NCI-H1930 (cell line): ENCODE data around the gene PLCB3.
"Not testable (repeated sequence)": the region's sequence is repeated elsewhere in the genome, so short reads cannot be mapped to it uniquely, and the experiment has no call there.

Source experiments
- DNase-seq, 2 experiments: peaks; one replicate each; lab custom pipeline; 2025; lab: John Stamatoyannopoulos, UW

Gene PLCB3

DNA sequence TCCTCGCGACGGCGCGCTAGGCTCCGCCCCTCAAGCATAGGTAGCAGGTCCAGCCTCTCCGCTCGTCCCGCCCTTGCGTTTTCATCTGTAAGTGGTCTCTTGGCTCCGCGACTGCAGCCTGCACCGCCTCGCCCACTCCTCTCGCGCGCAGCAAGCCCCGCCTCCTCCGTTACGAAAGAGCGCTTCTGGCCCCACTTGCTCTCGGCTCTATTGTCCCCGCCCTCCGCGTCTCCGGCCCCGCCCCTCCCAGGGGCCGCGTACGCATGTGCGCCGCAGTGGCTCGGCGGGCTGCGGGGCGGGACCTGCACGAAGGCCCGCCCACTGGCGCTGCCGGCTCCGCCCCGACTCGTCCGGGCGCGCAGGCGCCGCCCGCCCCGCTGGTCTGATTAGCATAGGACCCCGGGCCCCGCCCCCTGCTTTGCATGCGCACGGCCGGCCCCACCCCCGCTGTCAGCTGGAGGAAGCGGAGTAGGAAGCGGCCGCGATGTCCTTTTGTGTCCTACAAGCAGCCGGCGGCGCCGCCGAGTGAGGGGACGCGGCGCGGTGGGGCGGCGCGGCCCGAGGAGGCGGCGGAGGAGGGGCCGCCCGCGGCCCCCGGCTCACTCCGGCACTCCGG is 53.9 kb downstream of the PLCB3 start, which contains the start of gene ESRRA:
ESRRA (plus strand) TSS at position 450 of the 616 bp plus-strand sequence. CDS start 1,656 bp downstream, outside the sequence.
- DNase-seq: peak; percentile 98 to 99

DNA sequence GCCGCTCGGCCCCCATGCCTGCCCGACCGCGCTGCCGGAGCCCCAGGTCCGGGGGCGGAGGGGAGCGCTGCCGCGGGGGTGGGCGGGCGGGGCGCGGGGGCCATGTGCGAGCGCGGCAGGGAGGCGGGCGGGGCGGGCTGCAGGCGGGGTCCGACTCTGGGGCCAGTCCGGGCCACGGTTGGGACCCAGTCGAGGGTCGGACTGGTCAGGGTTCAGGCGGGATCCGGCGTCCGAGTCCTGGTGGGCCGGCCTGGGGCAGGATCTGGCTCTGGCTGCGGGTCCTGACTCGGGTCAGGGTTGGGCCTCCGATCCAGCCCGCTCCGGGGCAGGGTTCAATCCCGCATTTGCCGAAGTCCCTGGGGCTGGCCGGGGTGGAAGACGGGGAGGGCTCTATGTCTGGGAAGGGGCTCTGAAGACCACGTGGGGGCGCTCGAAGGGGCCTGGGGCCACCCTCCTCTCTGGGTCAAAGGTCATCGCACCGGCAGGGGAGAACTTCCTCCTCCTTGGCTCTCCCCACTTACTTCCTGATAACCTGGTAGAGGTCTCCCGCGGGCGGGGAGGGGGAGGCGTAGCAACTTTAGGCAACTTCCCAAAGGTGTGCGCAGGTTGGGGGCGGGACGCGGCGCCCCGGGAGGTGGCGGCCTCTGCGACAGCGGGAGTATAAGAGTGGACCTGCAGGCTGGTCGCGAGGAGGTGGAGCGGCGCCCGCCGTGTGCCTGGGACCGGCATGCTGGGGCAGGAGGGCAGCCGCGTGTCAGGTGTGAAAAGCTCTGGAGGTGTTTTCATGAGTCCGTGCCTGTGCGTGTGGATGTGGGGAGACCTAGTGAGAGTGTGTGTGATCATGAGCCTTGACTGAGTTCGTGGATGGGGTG is 54.6 kb downstream of the PLCB3 start:
- DNase-seq: peak; percentile 49 to 74

DNA sequence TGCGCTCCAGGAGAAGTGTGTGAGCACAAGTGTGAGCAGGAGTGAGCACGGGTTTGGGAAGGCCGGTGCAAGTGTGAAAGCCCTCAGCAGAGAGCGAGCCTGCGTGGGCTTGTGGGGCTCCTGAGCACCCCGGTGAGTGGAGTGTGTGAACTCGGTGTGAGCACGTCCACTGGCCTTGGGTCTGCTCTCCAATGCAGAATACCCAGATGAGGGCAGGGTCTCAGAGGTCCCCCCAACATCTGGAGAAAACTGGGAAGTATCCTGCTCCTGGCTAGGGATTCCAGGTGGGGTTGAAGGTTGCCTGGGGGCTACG is 55.2 kb downstream of the PLCB3 start:
- DNase-seq: no peak

DNA sequence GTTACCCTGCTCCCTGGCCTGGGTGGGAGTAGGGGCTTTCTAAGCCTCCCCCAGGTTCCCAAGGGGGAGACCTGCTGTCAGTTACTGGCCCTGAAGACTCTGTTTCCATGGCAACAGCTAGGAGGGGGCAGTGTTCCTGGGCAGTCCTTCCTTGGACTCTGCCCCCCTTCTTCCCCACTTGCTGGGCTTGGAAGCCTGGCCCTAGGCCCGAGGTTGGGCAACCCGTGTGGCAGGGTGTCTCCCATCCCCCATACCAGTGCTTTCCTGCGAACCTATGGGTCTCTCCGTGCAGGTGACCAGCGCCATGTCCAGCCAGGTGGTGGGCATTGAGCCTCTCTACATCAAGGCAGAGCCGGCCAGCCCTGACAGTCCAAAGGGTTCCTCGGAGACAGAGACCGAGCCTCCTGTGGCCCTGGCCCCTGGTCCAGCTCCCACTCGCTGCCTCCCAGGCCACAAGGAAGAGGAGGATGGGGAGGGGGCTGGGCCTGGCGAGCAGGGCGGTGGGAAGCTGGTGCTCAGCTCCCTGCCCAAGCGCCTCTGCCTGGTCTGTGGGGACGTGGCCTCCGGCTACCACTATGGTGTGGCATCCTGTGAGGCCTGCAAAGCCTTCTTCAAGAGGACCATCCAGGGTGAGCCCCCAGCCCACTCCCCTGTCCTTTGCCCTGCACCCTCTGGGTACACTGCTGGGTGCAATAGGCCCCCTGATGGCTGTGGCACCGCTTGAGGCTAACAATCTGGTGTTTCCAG is 55.7 kb downstream of the PLCB3 start:
- no peak for DNase-seq

DNA sequence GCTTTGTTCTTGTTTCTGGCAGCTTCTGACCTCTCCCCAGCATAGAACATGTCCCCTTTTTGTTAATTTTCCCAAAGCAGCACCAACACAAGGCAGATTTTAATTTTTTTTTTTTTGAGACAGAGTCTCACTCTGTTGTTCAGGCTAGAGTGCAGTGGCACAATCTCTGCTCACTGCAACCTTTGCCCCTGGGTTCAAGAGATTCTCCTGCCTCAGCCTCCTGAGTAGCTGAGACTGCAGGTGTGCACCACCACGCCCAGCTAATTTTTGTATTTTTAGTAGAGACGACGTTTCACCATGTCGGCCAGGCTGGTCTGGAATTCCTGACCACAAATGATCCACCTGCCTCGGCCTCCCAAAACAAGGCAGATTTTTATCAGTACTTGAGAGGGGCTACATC is 56.5 kb downstream of the PLCB3 start:
- DNase-seq: not testable (repeated sequence)

DNA sequence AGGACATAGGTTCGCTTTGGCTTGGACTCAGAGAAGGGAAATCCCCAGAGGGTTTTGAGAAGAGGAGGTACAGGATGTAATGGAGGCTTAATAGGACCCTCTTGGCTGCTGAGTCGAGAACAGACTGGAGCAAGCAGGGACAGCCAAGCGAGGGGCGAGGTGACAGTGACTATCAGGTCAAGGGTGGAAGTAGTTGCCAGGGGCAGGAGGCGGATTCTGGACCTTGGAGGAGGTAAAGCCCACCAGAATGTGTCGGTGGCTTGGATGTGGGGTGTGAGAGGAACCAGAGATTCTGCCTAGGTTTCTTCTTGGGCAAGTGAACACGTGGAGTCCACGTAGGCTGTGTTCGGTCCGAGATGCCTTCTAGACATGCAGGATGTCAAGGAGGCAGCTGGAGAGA is 61.6 kb downstream of the PLCB3 start:
- no peak for DNase-seq

DNA sequence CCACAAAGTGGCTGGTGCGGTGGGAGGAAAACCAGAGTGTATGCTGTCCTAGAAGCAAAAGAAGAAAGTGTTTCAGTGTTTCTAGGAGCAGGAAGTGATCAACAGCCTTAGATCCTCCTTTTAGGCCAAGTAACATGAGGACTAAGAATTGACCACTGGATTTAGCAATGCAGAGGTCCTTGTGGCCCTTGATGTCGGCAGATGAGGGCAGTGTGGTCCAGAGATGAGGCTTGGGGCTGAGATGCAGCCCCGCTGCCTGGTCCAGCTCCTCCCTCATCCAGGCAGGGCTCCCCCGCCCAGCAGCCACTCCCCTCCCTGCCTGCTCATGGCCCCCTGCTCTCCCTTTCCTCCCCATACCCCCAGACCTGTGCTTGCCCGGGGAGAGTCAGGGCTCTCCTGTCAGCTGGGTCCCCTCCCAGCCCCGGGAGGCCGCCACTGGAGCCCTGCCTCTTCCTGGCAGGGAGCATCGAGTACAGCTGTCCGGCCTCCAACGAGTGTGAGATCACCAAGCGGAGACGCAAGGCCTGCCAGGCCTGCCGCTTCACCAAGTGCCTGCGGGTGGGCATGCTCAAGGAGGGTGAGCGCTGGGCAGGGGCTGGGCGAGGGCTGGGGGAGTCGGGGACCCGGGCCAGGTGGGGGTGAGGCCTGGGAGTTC is 62.3 kb downstream of the PLCB3 start:
- no peak for DNase-seq

DNA sequence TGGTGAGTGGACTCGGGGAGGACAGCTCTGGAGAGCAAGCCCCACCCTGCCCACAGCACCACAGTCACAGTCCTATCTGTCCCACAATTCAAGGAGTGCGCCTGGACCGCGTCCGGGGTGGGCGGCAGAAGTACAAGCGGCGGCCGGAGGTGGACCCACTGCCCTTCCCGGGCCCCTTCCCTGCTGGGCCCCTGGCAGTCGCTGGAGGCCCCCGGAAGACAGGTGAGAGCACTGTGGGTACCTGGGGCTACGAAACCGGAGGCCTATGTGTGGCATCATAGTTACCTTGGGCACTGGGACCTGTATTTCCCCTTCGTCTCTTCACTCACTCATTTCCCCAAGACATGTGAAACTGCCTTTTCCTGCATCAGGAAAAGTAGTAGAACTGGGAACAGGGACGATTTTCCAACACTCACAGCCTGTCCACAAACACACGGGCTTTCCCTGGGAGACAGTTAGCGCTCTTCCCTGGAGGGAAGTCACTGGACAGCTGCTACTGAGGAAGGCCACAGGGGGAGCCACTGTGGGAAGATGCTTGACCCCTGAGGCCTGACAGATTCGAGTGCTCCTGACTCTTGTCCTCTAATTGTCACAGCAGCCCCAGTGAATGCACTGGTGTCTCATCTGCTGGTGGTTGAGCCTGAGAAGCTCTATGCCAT is 62.9 kb downstream of the PLCB3 start:
- no peak for DNase-seq

DNA sequence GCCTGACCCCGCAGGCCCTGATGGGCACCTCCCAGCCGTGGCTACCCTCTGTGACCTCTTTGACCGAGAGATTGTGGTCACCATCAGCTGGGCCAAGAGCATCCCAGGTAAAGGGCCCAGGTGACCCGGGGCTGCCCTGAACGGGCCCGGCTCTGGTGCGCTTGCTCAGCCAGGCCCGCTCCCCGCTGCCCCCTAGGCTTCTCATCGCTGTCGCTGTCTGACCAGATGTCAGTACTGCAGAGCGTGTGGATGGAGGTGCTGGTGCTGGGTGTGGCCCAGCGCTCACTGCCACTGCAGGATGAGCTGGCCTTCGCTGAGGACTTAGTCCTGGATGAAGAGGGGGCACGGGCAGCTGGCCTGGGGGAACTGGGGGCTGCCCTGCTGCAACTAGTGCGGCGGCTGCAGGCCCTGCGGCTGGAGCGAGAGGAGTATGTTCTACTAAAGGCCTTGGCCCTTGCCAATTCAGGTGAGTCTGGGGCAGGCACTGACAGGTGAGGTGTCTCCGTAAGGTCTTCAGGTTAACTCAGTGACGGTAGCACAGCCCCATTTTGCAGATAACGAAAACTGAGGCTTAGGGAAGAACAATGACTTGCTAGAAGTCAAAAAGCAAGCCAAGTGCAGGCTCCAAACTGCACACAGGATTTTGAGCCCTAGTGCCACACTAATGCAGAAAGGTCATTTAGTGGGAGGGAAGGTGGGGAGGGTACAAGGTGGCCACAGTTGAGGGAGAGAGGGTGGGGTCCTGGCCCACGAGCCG is 63.7 kb downstream of the PLCB3 start:
- DNase-seq: no peak

DNA sequence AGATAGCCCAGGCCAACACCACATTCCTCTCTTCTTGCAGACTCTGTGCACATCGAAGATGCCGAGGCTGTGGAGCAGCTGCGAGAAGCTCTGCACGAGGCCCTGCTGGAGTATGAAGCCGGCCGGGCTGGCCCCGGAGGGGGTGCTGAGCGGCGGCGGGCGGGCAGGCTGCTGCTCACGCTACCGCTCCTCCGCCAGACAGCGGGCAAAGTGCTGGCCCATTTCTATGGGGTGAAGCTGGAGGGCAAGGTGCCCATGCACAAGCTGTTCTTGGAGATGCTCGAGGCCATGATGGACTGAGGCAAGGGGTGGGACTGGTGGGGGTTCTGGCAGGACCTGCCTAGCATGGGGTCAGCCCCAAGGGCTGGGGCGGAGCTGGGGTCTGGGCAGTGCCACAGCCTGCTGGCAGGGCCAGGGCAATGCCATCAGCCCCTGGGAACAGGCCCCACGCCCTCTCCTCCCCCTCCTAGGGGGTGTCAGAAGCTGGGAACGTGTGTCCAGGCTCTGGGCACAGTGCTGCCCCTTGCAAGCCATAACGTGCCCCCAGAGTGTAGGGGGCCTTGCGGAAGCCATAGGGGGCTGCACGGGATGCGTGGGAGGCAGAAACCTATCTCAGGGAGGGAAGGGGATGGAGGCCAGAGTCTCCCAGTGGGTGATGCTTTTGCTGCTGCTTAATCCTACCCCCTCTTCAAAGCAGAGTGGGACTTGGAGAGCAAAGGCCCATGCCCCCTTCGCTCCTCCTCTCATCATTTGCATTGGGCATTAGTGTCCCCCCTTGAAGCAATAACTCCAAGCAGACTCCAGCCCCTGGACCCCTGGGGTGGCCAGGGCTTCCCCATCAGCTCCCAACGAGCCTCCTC is 64.6 kb downstream of the PLCB3 start:
- not testable (repeated sequence) for DNase-seq

DNA sequence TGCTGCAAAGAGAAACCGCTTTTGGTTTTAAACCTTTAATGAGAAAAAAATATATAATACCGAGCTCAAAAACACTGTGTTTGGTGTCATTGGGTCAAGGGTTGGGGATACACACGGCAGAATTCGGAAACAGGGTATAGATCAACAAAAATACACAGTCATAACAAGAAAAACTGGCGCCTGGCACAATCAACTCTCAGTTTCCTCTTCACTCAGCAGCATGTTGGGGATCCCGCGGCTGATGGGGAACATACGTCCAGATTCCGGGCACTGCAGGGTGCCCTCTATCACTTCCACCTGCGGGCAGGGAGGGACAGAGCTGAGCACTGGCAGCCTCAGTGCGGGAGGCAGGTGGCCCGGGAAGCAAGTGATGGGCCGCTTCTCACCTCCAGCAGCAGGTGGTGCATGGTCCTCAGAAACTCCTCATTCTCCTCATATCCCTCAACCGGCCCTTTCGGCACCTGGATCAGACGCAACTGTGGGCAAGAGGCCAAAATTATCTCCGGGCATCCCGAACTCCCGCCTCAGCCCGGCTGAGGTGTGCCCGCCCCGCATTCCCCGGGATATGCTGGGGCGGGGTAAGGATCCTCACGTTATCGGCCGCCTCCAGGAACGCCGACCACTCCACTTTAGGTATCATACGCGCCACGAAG is 65.5 kb downstream of the PLCB3 start:
- DNase-seq: peak in 1 of 2 experiments; percentile 25

DNA sequence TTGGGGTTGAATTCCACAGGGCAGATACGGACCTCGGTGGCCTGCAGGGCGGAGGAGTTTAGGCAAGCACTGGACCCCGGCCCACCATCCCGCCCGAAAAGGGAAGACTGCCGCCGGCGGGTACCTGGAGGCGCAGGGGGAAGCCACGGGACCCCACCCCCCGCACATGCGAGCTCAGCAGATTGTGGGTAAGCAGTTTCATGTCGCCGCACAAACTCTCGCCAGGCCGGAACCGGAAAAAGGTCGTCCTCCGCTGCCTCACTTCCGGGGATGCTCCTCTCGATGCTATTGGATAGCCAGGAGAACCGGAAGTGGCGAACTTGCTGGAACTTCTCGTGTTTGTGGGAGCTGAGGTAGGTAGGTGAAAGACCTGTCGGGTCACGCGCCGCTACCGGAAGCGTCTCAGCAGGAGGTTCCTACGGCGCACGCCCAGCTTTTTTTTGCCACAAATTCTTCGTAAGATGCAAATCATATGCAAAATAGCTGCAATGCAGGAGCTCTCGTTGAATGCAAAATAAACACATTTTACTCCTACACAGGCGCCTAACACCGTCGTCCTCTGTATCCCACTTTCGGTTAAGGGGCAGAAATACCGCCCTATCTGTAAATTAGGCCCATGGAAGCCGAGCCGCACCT is 66.1 kb downstream of the PLCB3 start, which contains the start of gene TRMT112:
TRMT112 (minus strand) TSS at position 235 of the 636 bp plus-strand sequence; CDS start at position 202, 33 bp downstream.
- peak; percentile 98 for DNase-seq

DNA sequence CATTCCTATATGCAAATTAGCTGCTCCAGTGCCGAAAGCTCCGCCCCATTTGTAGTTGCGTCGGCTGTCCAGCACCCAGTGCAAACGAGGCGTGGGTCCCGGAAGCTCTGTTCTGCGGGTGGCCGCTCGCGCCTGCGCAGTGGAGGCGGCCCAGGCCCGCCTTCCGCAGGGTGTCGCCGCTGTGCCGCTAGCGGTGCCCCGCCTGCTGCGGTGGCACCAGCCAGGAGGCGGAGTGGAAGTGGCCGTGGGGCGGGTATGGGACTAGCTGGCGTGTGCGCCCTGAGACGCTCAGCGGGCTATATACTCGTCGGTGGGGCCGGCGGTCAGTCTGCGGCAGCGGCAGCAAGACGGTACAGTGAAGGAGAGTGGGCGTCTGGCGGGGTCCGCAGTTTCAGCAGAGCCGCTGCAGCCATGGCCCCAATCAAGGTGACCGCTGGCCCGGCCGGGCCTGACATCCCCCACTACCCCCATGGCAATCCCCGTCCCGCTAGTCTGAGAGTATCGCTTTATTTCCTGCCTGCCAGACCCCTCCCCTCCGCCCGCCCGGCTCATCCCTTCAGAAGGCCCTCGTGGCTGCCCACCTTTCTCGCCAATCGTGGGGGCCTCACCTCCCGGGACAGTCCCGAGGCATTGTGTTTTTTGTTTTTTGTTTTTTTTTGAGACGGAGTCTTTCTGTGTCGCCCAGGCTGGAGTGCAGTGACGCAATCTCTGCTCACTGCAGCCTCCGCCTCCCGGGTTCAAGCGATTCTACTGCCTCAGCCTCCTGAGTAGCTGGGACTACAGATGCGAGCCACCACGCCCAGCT is 66.8 kb downstream of the PLCB3 start, which contains the start of gene PRDX5:
PRDX5 (plus strand) TSS at position 161 of the 805 bp plus-strand sequence; CDS start at position 256, 95 bp downstream.
- DNase-seq: peak; percentile 95 to 96
